K562 (cell line): Measurements from ENCODE around the gene OTOP1.

ENCODE experiments used
- ARNT ChIP-seq, 2 experiments: fragments of 450-650 bp; IDR thresholded peaks; 2 replicates each; pipeline ENCODE4 v1.6.1; 2016; ENCODE audit warnings: mild to moderate bottlenecking in 1 of 2
- CHCHD3 ChIP-seq: fragments of 250-450 bp; sonication (Bioruptor Pico); IDR thresholded peaks from 2 replicates; pipeline ENCODE4 v2.1.2; 2022; ENCODE audit warnings: mild to moderate bottlenecking
- GTF2B ChIP-seq: IDR thresholded peaks from 2 replicates; pipeline ENCODE4 v1.6.1; 2011; ENCODE audit not compliant: insufficient read length; ENCODE audit errors: extremely low read depth
- IFI16 ChIP-seq: fragments of 250-450 bp; sonication (Bioruptor Pico); IDR thresholded peaks from 2 replicates; pipeline ENCODE4 v2.1.2; 2022; ENCODE audit warnings: mild to moderate bottlenecking, inconsistent platforms
- JUND ChIP-seq, 2 experiments: IDR thresholded peaks; 2 replicates in 1 of 2; 3 replicates in 1 of 2; pipeline ENCODE4 v1.6.1; 2011; ENCODE audit warnings: borderline replicate concordance in 2 of 2, low read depth in 2 of 2, low read length in 2 of 2, improper control_type of control experiment in 1 of 2, missing biosample characterization in 1 of 2, missing genetic modification characterization in 1 of 2, missing genetic modification reagents in 1 of 2
- MEF2D ChIP-seq: conservative IDR thresholded peaks from 2 replicates; pipeline ENCODE4 v1.6.1; 2016; ENCODE audit warnings: low read depth, missing genetic modification characterization, missing compliant biosample characterization
- POLR2AphosphoS2 ChIP-seq: IDR thresholded peaks from 2 replicates; pipeline ENCODE4 v1.6.1; 2012; ENCODE audit warnings: low read length, improper control_type of control experiment
- POLR2AphosphoS5 ChIP-seq: IDR thresholded peaks from 2 replicates; pipeline ENCODE4 v1.6.1; 2011; ENCODE audit warnings: mild to moderate bottlenecking, low read depth, low read length, moderate library complexity; ENCODE audit not compliant: control insufficient read depth, insufficient read depth
- RCOR1 ChIP-seq, 2 experiments: IDR thresholded peaks; 2 replicates each; pipeline ENCODE4 v1.6.1; 2012; ENCODE audit warnings: low read depth in 2 of 2, low read length in 2 of 2, borderline replicate concordance in 1 of 2, improper control_type of control experiment in 1 of 2
- TFAP4 ChIP-seq: sonication (generic); formaldehyde crosslinking; IDR thresholded peaks from 2 replicates; pipeline ENCODE4 v1.8.0; 2022; ENCODE audit warnings: missing genetic modification reagents, mild to moderate bottlenecking, moderate library complexity, borderline replicate concordance
- USF2 ChIP-seq: sonication (generic); formaldehyde crosslinking; IDR thresholded peaks from 2 replicates; pipeline ENCODE4 v1.5.0; 2020; ENCODE audit warnings: missing genetic modification reagents
- ZNF57 ChIP-seq: fragments of 450-650 bp; formaldehyde crosslinking; IDR thresholded peaks from 2 replicates; pipeline ENCODE4 v1.4.0; 2020; ENCODE audit warnings: mild to moderate bottlenecking, moderate library complexity
- ZNF76 ChIP-seq: fragments of 250-450 bp; sonication (Bioruptor Pico); IDR thresholded peaks from 2 replicates; pipeline ENCODE4 v1.4.0; 2020; ENCODE audit warnings: mild to moderate bottlenecking, moderate library complexity, borderline replicate concordance

GRCh38 chr4:4249866-4250265, 23.1 kb upstream of the OTOP1 start:
- TF ChIP-seq ARNT (IDR thresholded peaks at IDR 0.05) (no peak), RCOR1 (IDR thresholded peaks at IDR 0.05; ENCODE audit: borderline replicate concordance in 1 of 2, low read depth in 2 of 2, low read length in 2 of 2) (no peak), ZNF57 (CRISPR knock-in tag) (no peak), POLR2AphosphoS2 (no peak), CHCHD3 (CRISPR knock-in tag) (no peak), ZNF76 (CRISPR knock-in tag) (no peak), IFI16 (CRISPR knock-in tag) (no peak), USF2 (CRISPR knock-in tag) (no peak), TFAP4 (CRISPR knock-in tag) (no peak), MEF2D (tag) (no peak), GTF2B (no peak), POLR2AphosphoS5 (no peak), JUND (IDR thresholded peaks at IDR 0.05; ENCODE audit: borderline replicate concordance, low read depth, low read length) (no peak), JUND (tag; IDR thresholded peaks at IDR 0.05; ENCODE audit: borderline replicate concordance, low read depth, low read length) (no peak)
